DOHH2 (cell line): ENCODE measurements around the gene TIMM17A.

Experiments used
- H3F3A ChIP-seq: fragments of 200-600 bp; sonication (generic), shearing (Covaris generic); 2 replicates; pipeline ENCODE4 v1.6.0; 2016; ENCODE audit warnings: antibody characterized with exemption, mild to moderate bottlenecking; ENCODE audit not compliant: control insufficient read depth, insufficient read depth
- H3K27ac ChIP-seq: fragments of 200-600 bp; sonication (generic); 2 replicates; pipeline ENCODE4 v1.5.1; 2014; ENCODE audit warnings: low read depth, mild to moderate bottlenecking, low read length, moderate library complexity
- H3K27me3 ChIP-seq: fragments of 200-600 bp; sonication (generic); 2 replicates; pipeline ENCODE4 v1.6.1; 2014; ENCODE audit warnings: mild to moderate bottlenecking, low read length, mixed read lengths; ENCODE audit not compliant: control insufficient read depth
- H3K36me3 ChIP-seq: fragments of 200-600 bp; sonication (generic); 2 replicates; pipeline ENCODE4 v1.6.1; 2014; ENCODE audit warnings: mild to moderate bottlenecking, low read length, moderate library complexity, mixed read lengths; ENCODE audit not compliant: control insufficient read depth
- H3K4me1 ChIP-seq: fragments of 200-600 bp; sonication (generic); 2 replicates; pipeline ENCODE4 v1.6.1; 2014; ENCODE audit warnings: mild to moderate bottlenecking, low read length, mixed read lengths; ENCODE audit not compliant: control insufficient read depth
- H3K4me2 ChIP-seq: fragments of 200-600 bp; sonication (generic); 2 replicates; pipeline ENCODE4 v1.6.0; 2014; ENCODE audit warnings: mild to moderate bottlenecking, low read length, moderate library complexity
- H3K4me3 ChIP-seq: fragments of 200-600 bp; sonication (generic); 2 replicates; pipeline ENCODE4 v1.5.1; 2014; ENCODE audit warnings: mild to moderate bottlenecking, low read length, mixed read lengths
- H3K79me2 ChIP-seq: fragments of 200-600 bp; sonication (generic); 2 replicates; pipeline ENCODE4 v1.6.1; 2014; ENCODE audit warnings: mild to moderate bottlenecking, low read length, mixed read lengths; ENCODE audit not compliant: control insufficient read depth
- H3K9me2 ChIP-seq: fragments of 200-600 bp; sonication (generic); replicated peaks from 2 replicates; pipeline ENCODE4 v1.6.1; 2014; ENCODE audit warnings: mild to moderate bottlenecking, low read length, mixed read lengths; ENCODE audit not compliant: control insufficient read depth
- H3K9me3 ChIP-seq: fragments of 200-600 bp; sonication (generic); 2 replicates; pipeline ENCODE4 v1.6.1; 2014; ENCODE audit warnings: antibody characterized with exemption, low read length, mixed read lengths; ENCODE audit not compliant: control insufficient read depth, insufficient read depth
- H4K20me1 ChIP-seq: fragments of 200-600 bp; sonication (generic); 2 replicates; pipeline ENCODE4 v1.6.0; 2014; ENCODE audit warnings: low read depth, mild to moderate bottlenecking, antibody characterized with exemption, low read length, moderate library complexity; ENCODE audit not compliant: control insufficient read depth, insufficient read depth
- CTCF ChIP-seq: fragments of 200-600 bp; sonication (generic); IDR thresholded peaks from one replicate; pipeline ENCODE4 v1.5.1; 2014; ENCODE audit warnings: antibody characterized with exemption, mild to moderate bottlenecking, low read depth, low read length; ENCODE audit not compliant: poor library complexity, severe bottlenecking
- EZH2phosphoT487 ChIP-seq: fragments of 200-600 bp; sonication (generic); IDR thresholded peaks from 2 replicates; pipeline ENCODE4 v1.6.1; 2017; ENCODE audit warnings: borderline replicate concordance, mild to moderate bottlenecking, antibody characterized with exemption, low read length, moderate library complexity, mixed read lengths

TIMM17A gene

GRCh38 chr1:201968202-201968925 is 13.1 kb downstream of the TIMM17A start:
- H3K27ac ChIP-seq = no peak overlapping the region
- no peaks in the 10 kb centered on the region for H3K9me2 ChIP-seq
- H3K27me3 ChIP-seq = no peaks in the 10 kb centered on the region
- H3K4me3 ChIP-seq = no peak overlapping the region
- 0 out of 2 replicates have a peak, but pooled peaks cover 2% of the 10 kb centered on the region for H3K79me2 ChIP-seq
- no peaks in the 10 kb centered on the region for H3K9me3 ChIP-seq
- H3K36me3 ChIP-seq = peaks cover 65% of the 10 kb centered on the region
- peaks cover 7% of the 10 kb centered on the region for H3K4me1 ChIP-seq
- H3K4me2 ChIP-seq = no peak overlapping the region
- H4K20me1 ChIP-seq = peaks cover 5% of the 10 kb centered on the region; the same call in 1 of the 2 replicates
- TF ChIP-seq CTCF = no peak
- TF ChIP-seq EZH2phosphoT487 = no peak
- H3F3A ChIP-seq = peaks cover 22% of the 10 kb centered on the region

GRCh38 chr1:201970334-201971159 is 15.2 kb downstream of the TIMM17A start:
- Histone ChIP-seq H3K27ac (no peak overlapping the region), H3K4me3 (no peak overlapping the region), H3K4me2 (no peak overlapping the region), H3K4me1 (peaks cover 7% of the 10 kb centered on the region), H3K79me2 (0 out of 2 replicates have a peak, but pooled peaks cover 2% of the 10 kb centered on the region), H3F3A (peaks cover 18% of the 10 kb centered on the region), H3K9me2 (no peaks in the 10 kb centered on the region), H3K36me3 (peaks cover 48% of the 10 kb centered on the region), H3K27me3 (0 out of 2 replicates have a peak, but pooled peaks cover 7% of the 10 kb centered on the region), H4K20me1 (peaks cover 5% of the 10 kb centered on the region; the same call in 1 of the 2 replicates), H3K9me3 (no peaks in the 10 kb centered on the region)
- TF ChIP-seq CTCF = no peak
- TF ChIP-seq EZH2phosphoT487 = no peak

- Histone ChIP-seq H3F3A (peaks cover 10% of the 10 kb centered on the region), H3K4me1 (peaks cover 21% of the 10 kb centered on the region), H3K9me3 (no peaks in the 10 kb centered on the region), H3K27ac (no peak overlapping the region), H3K79me2 (peaks cover 35% of the 10 kb centered on the region), H3K4me3 (peak overlapping the region; percentile 96), H3K36me3 (no peaks in the 10 kb centered on the region), H3K9me2 (no peaks in the 10 kb centered on the region), H3K27me3 (no peaks in the 10 kb centered on the region), H4K20me1 (no peaks in the 10 kb centered on the region), H3K4me2 (peak overlapping the region; percentile 94)
- TF ChIP-seq EZH2phosphoT487 = no peak
- TF ChIP-seq CTCF = no peak
Observed at GRCh38 chr1:201982082-201982622, 26.8 kb downstream of the TIMM17A start.
